Esophagus muscularis mucosa (tissue), 4 donors: ENCODE data around the gene CALHM5.

ENCODE experiments used
- CTCF ChIP-seq, 3 experiments: fragments of 200-600 bp in 2 of 3; fragments of 450-650 bp in 1 of 3; sonication (generic) in 2 of 3; IDR thresholded peaks; one replicate each; pipeline ENCODE4 v1.5.1; 2017 to 2019; ENCODE audit warnings: antibody characterized with exemption in 3 of 3, mild to moderate bottlenecking in 2 of 3, moderate library complexity in 1 of 3
- EP300 ChIP-seq: sonication (generic); formaldehyde crosslinking; IDR thresholded peaks from one replicate; pipeline ENCODE4 v1.6.1; 2017; ENCODE audit warnings: antibody characterized with exemption
- POLR2A ChIP-seq: fragments of 450-650 bp; IDR thresholded peaks from one replicate; pipeline ENCODE4 v1.6.1; 2017; ENCODE audit warnings: antibody characterized with exemption, moderate library complexity, mild to moderate bottlenecking, low read depth
- POLR2AphosphoS5 ChIP-seq, 2 donors: sonication (generic); formaldehyde crosslinking; IDR thresholded peaks; one replicate each; pipeline ENCODE4 v1.6.1; 2017; ENCODE audit warnings: antibody characterized with exemption in 2 of 2

DNA sequence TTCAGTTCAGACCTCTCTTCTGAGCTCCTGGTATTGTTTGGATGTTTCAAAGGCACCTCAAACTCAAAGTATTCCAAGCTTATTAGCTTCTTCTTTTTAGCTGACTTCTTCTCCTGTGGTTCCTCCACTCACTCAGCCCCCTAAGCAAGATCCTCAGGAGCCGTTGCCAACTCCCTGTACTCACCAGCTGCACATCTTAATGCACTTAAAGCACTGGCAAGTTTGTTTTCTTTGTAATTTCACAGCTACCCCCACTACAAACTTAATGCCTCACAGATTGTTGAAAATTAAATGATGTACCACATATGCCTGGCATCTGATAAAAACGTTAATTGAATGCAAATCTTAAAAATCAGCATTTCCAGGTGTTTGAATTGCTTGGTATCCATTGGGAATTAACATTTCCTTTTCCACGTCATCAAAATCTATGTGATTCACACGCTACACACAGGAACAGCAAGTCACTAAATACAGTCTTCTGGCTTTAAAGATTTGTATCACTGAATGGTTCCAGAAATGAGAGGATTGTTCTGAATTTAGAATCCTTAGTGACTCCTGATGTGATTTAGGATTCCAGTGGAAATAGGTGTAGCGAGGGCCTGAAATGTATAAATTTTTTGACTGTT is 25.8 kb upstream of the CALHM5 start:
- no peak for TF ChIP-seq CTCF (IDR thresholded peaks at IDR 0.05)
- no peak for TF ChIP-seq POLR2A
- TF ChIP-seq POLR2AphosphoS5 (IDR thresholded peaks at IDR 0.05), result no peak
- TF ChIP-seq EP300, result no peak
